HEK293 (cell line): ENCODE data around the gene NT5DC4.

Experiments used
- CTCF ChIA-PET: fragments of 350-600 bp; formaldehyde crosslinking; extraction: SDS; loops from one replicate; lab custom pipeline; 2021; ENCODE audit warnings: antibody characterized with exemption; lab: Yijun Ruan, JAX
- POLR2A ChIA-PET: fragments of 300-600 bp; formaldehyde crosslinking; extraction: SDS; loops from one replicate; lab custom pipeline; 2020; ENCODE audit warnings: antibody characterized with exemption, inconsistent platforms; lab: Yijun Ruan, JAX
- H3K27ac ChIP-seq: fragments of 200-500 bp; sonication (Bioruptor generic); 2 replicates; pipeline ENCODE4 v1.5.1; 2014; ENCODE audit warnings: low read depth, low read length, control low read depth, inconsistent platforms; ENCODE audit errors: extremely low read depth
- H3K36me3 ChIP-seq, 2 experiments: fragments of 200-500 bp in 1 of 2; sonication (Bioruptor generic) in 1 of 2; 1 replicate in 1 of 2; 2 replicates in 1 of 2; pipeline ENCODE4 v1.5.1; 2014 to 2017; ENCODE audit warnings: inconsistent platforms in 2 of 2, low read length in 2 of 2; ENCODE audit not compliant: control insufficient read depth in 2 of 2, insufficient read depth in 1 of 2
- H3K4me1 ChIP-seq: fragments of 200-500 bp; sonication (Bioruptor generic); 2 replicates; pipeline ENCODE4 v1.5.1; 2014; ENCODE audit warnings: mild to moderate bottlenecking, low read length, inconsistent platforms; ENCODE audit not compliant: control insufficient read depth, insufficient read depth
- H3K4me3 ChIP-seq: 2 replicates; pipeline ENCODE4 v1.5.1; 2011; ENCODE audit warnings: low read depth, mild to moderate bottlenecking, control low read depth, low read length, moderate library complexity
- H3K9me3 ChIP-seq: fragments of 200-500 bp; sonication (Bioruptor generic); 2 replicates; pipeline ENCODE4 v1.5.1; 2014; ENCODE audit warnings: low read depth, low read length, inconsistent platforms; ENCODE audit not compliant: control insufficient read depth, insufficient read depth
- GLI2 ChIP-seq: fragments of 450-650 bp; formaldehyde crosslinking; IDR thresholded peaks from 2 replicates; pipeline ENCODE4; 2017; ENCODE audit warnings: missing biosample characterization, missing genetic modification characterization, low read depth, borderline replicate concordance
- IKZF3 ChIP-seq: fragments of 450-650 bp; IDR thresholded peaks from 2 replicates; pipeline ENCODE4 v1.5.0; 2018; ENCODE audit warnings: missing biosample characterization, mild to moderate bottlenecking, missing genetic modification characterization, moderate library complexity
- KLF9 ChIP-seq: fragments of 450-650 bp; formaldehyde crosslinking; IDR thresholded peaks from 2 replicates; pipeline ENCODE4 v1.5.1; 2016; ENCODE audit warnings: missing biosample characterization, missing genetic modification characterization, low read depth
- MZF1 ChIP-seq: fragments of 450-650 bp; formaldehyde crosslinking; IDR thresholded peaks from 2 replicates; pipeline ENCODE4 v1.5.1; 2017; ENCODE audit warnings: missing biosample characterization, missing genetic modification characterization, borderline replicate concordance
- REST ChIP-seq: fragments of 450-650 bp; formaldehyde crosslinking; IDR thresholded peaks from 2 replicates; pipeline ENCODE4 v1.5.1; 2016; ENCODE audit warnings: missing biosample characterization, missing genetic modification characterization
- SETDB1 ChIP-seq: IDR thresholded peaks from one replicate; pipeline ENCODE4 v1.6.1; 2017; ENCODE audit warnings: mild to moderate bottlenecking, low read length, moderate library complexity, mixed read lengths; ENCODE audit not compliant: insufficient read length
- YY1 ChIP-seq: fragments of 450-650 bp; formaldehyde crosslinking; IDR thresholded peaks from 2 replicates; pipeline ENCODE4 v1.5.1; 2018; ENCODE audit warnings: missing biosample characterization, missing genetic modification characterization
- ZEB2 ChIP-seq: fragments of 450-650 bp; formaldehyde crosslinking; IDR thresholded peaks from 2 replicates; pipeline ENCODE4 v1.5.1; 2016; ENCODE audit warnings: missing biosample characterization, missing genetic modification characterization
- ZFP3 ChIP-seq: fragments of 450-650 bp; formaldehyde crosslinking; IDR thresholded peaks from 2 replicates; pipeline ENCODE4 v1.5.1; 2016; ENCODE audit warnings: low read depth, missing biosample characterization, missing genetic modification characterization
- ZNF112 ChIP-seq: fragments of 450-650 bp; formaldehyde crosslinking; IDR thresholded peaks from 2 replicates; pipeline ENCODE4 v1.5.0; 2017; ENCODE audit warnings: missing biosample characterization, missing genetic modification characterization
- ZNF114 ChIP-seq: fragments of 450-650 bp; formaldehyde crosslinking; IDR thresholded peaks from 2 replicates; pipeline ENCODE4 v1.5.0; 2017; ENCODE audit warnings: missing biosample characterization, missing genetic modification characterization
- ZNF157 ChIP-seq: fragments of 450-650 bp; formaldehyde crosslinking; IDR thresholded peaks from 2 replicates; pipeline ENCODE4 v1.5.1; 2016; ENCODE audit warnings: missing biosample characterization, missing genetic modification characterization
- ZNF23 ChIP-seq: fragments of 450-650 bp; formaldehyde crosslinking; IDR thresholded peaks from 2 replicates; pipeline ENCODE4 v1.5.1; 2016; ENCODE audit warnings: missing biosample characterization, missing genetic modification characterization, borderline replicate concordance
- ZNF266 ChIP-seq: fragments of 450-650 bp; formaldehyde crosslinking; IDR thresholded peaks from 2 replicates; pipeline ENCODE4 v1.5.1; 2016; ENCODE audit warnings: missing biosample characterization, missing genetic modification characterization, low read depth
- ZNF274 ChIP-seq, 2 experiments: fragments of 200-500 bp in 1 of 2; fragments of 450-650 bp in 1 of 2; sonication (Bioruptor generic) in 1 of 2; formaldehyde crosslinking in 1 of 2; IDR thresholded peaks; 2 replicates each; pipeline versions ENCODE4 v1.5.1 to v1.6.1; 2014 to 2016; ENCODE audit warnings: borderline replicate concordance in 1 of 2, inconsistent platforms in 1 of 2, low read length in 1 of 2, missing biosample characterization in 1 of 2, missing genetic modification characterization in 1 of 2
- ZNF433 ChIP-seq: fragments of 450-650 bp; formaldehyde crosslinking; IDR thresholded peaks from 2 replicates; pipeline ENCODE4 v1.5.1; 2016; ENCODE audit warnings: missing biosample characterization, missing genetic modification characterization, low read depth
- ZNF555 ChIP-seq: fragments of 450-650 bp; formaldehyde crosslinking; conservative IDR thresholded peaks from 2 replicates; pipeline ENCODE4 v1.5.1; 2017; ENCODE audit warnings: missing biosample characterization, mild to moderate bottlenecking, missing genetic modification characterization, inconsistent platforms
- ZNF629 ChIP-seq: fragments of 450-650 bp; formaldehyde crosslinking; IDR thresholded peaks from 2 replicates; pipeline ENCODE4 v1.5.1; 2017; ENCODE audit warnings: missing biosample characterization, missing genetic modification characterization
- ZNF639 ChIP-seq: fragments of 450-650 bp; formaldehyde crosslinking; IDR thresholded peaks from 2 replicates; pipeline ENCODE4 v1.5.1; 2016; ENCODE audit warnings: missing biosample characterization, missing genetic modification characterization
- ZNF645 ChIP-seq: fragments of 450-650 bp; formaldehyde crosslinking; IDR thresholded peaks from 2 replicates; pipeline ENCODE4; 2016; ENCODE audit warnings: missing biosample characterization, missing genetic modification characterization
- ZNF785 ChIP-seq: fragments of 450-650 bp; formaldehyde crosslinking; IDR thresholded peaks from 2 replicates; pipeline ENCODE4 v1.5.1; 2016; ENCODE audit warnings: missing biosample characterization, missing genetic modification characterization
- ZNF837 ChIP-seq: fragments of 450-650 bp; formaldehyde crosslinking; IDR thresholded peaks from 2 replicates; pipeline ENCODE4 v1.5.1; 2016; ENCODE audit warnings: missing biosample characterization, missing genetic modification characterization

Gene NT5DC4

DNA sequence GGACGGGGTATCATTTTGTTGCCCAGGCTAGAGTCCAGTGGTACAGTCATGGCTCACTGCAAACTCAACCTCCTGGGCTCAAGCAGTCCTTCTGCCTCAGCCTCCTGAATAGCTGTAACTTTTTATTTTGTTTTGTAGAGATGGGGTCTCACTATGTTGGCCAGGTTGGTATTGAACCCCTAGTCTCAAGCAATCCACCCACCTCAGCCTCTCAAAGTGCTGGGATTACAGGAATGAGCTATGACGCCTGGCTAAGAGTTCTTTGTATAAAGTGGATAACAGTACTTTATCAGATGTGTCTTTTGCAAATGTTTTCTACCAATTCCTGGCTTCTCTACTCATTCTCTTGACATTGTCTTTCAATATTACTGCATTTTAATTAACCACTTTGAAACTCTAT is 17.1 kb upstream of the NT5DC4 start:
- ChIA-PET CTCF (interaction anchor here (1.6 to 8.0 kb wide), 2 partner anchors 11 to 23 kb away, joined by 4 to 58 read pairs; no protein-coding TSS in a partner anchor), POLR2A (no interaction called here)

GRCh38 chr2:112705575-112705974 is 15.2 kb upstream of the NT5DC4 start:
- H3K36me3 ChIP-seq = no peaks in the 10 kb centered on the region
- TF ChIP-seq REST (tag by site-specific recombination) (no peak), ZNF645 (tag by site-specific recombination) (no peak)
- H3K4me3 ChIP-seq = no peak overlapping the region
- no peaks in the 10 kb centered on the region for H3K9me3 ChIP-seq
- ChIA-PET CTCF (interaction anchor here (0.6 to 8.0 kb wide), 3 partner anchors 19 to 55 kb away, joined by 3 to 58 read pairs (median 3); no protein-coding TSS in a partner anchor), POLR2A (no interaction called here)
- H3K4me1 ChIP-seq = no peaks in the 10 kb centered on the region
- no peak overlapping the region for H3K27ac ChIP-seq

More for the DNA sequence above, 17.1 kb upstream of the NT5DC4 start:
- Histone ChIP-seq H3K36me3 (no peaks in the 10 kb centered on the region), H3K4me3 (no peak overlapping the region), H3K4me1 (no peaks in the 10 kb centered on the region), H3K27ac (no peak overlapping the region), H3K9me3 (no peaks in the 10 kb centered on the region)
- TF ChIP-seq ZEB2 (tag by site-specific recombination) (no peak), SETDB1 (no peak), IKZF3 (tag by site-specific recombination) (no peak), ZNF112 (tag by site-specific recombination) (no peak), YY1 (tag by site-specific recombination) (no peak), ZNF629 (tag by site-specific recombination) (no peak), ZNF114 (tag by site-specific recombination) (no peak), ZNF555 (tag by site-specific recombination) (no peak), MZF1 (tag by site-specific recombination) (no peak), ZNF639 (tag by site-specific recombination) (no peak), ZNF23 (no peak), ZNF266 (no peak), ZNF785 (tag by site-specific recombination) (no peak), ZFP3 (no peak), GLI2 (no peak), ZNF433 (tag by site-specific recombination) (no peak), ZNF274 (IDR thresholded peaks at IDR 0.05; ENCODE audit: low read length) (no peak), ZNF274 (tag by site-specific recombination; IDR thresholded peaks at IDR 0.05; ENCODE audit: borderline replicate concordance) (no peak), ZNF157 (tag by site-specific recombination) (no peak), ZNF837 (no peak), KLF9 (tag by site-specific recombination) (no peak)
